PFSK-1 (cell line): ENCODE results near the gene PTPRT.

ENCODE experiments used
- POLR2AphosphoS5 ChIP-seq: IDR thresholded peaks from 2 replicates; pipeline ENCODE4 v1.6.1; 2012; ENCODE audit warnings: low read depth, mild to moderate bottlenecking, control low read depth, low read length, moderate library complexity
- SIN3A ChIP-seq: IDR thresholded peaks from 2 replicates; pipeline ENCODE4 v1.6.1; 2012; ENCODE audit warnings: mild to moderate bottlenecking, low read length, moderate library complexity, borderline replicate concordance; ENCODE audit not compliant: insufficient read depth
- TAF1 ChIP-seq: IDR thresholded peaks from 2 replicates; pipeline ENCODE4 v1.6.1; 2012; ENCODE audit warnings: low read length, control low read depth, borderline replicate concordance; ENCODE audit not compliant: insufficient read depth

- TF ChIP-seq POLR2AphosphoS5 = no peak
- no peak for TF ChIP-seq SIN3A
- no peak for TF ChIP-seq TAF1
Observed at GRCh38 chr20:42576167-42576566, 613.5 kb downstream of the PTPRT start.
